Gastroesophageal sphincter (tissue), 4 donors: Measurements from ENCODE around the gene OGDH. TPM values are rescaled to one million over a fixed set of nuclear protein-coding genes. Genes with fewer than 3 reads are reported as not detected.
A peak's percentile ranks its signal among the peaks of the same experiment; 100 is the strongest.
"Not testable (repeated sequence)": the region's sequence is repeated elsewhere in the genome, so short reads cannot be mapped to it uniquely, and the experiment has no call there.

Experiments
- ATAC-seq: fragments of 150-250 bp; one replicate; pipeline ENCODE4 v1.9.1; 2016; ENCODE audit warnings: mild to moderate bottlenecking, moderate library complexity
- H3K27ac ChIP-seq, 4 donors: fragments of 200-600 bp; sonication (generic) in 3 of 4; 1 replicate in 3 of 4; 2 replicates in 1 of 4; pipeline ENCODE4 v1.5.1; 2016 to 2019
- H3K27me3 ChIP-seq: fragments of 200-600 bp; sonication (generic); one replicate; pipeline ENCODE4 v1.5.1; 2019
- H3K36me3 ChIP-seq, 2 donors: fragments of 200-600 bp; sonication (generic); one replicate each; pipeline ENCODE4 v1.5.1; 2019; ENCODE audit warnings: control low read depth in 1 of 2
- H3K4me1 ChIP-seq, 3 donors: fragments of 200-600 bp; sonication (generic); 1 replicate in 2 of 3; 2 replicates in 1 of 3; pipeline ENCODE4 v1.5.1; 2016 to 2019; ENCODE audit warnings: control low read depth in 2 of 3
- H3K4me3 ChIP-seq, 2 donors: fragments of 200-600 bp; sonication (generic); one replicate each; pipeline ENCODE4 v1.5.1; 2019; ENCODE audit warnings: mild to moderate bottlenecking in 1 of 2, moderate library complexity in 1 of 2
- H3K9me3 ChIP-seq, 3 donors: fragments of 200-600 bp; sonication (generic); one replicate each; pipeline ENCODE4 v1.5.1; 2017 to 2019; ENCODE audit warnings: control low read depth in 2 of 3
- EP300 ChIP-seq: sonication (generic); formaldehyde crosslinking; IDR thresholded peaks from one replicate; pipeline ENCODE4 v1.6.1; 2017; ENCODE audit warnings: antibody characterized with exemption, mild to moderate bottlenecking
- POLR2A ChIP-seq, 2 donors: fragments of 450-650 bp; IDR thresholded peaks; one replicate each; pipeline ENCODE4 v1.6.1; 2017; ENCODE audit warnings: antibody characterized with exemption in 2 of 2, mild to moderate bottlenecking in 2 of 2, moderate library complexity in 1 of 2
- POLR2AphosphoS5 ChIP-seq: sonication (generic); formaldehyde crosslinking; IDR thresholded peaks from one replicate; pipeline ENCODE4 v1.6.1; 2017; ENCODE audit warnings: antibody characterized with exemption
- whole genome bisulfite sequencing, 2 donors: methylation state at CpG; one replicate each; pipeline ENCODE4 v1.1.5; 2018; ENCODE audit warnings: low coverage in 1 of 2; 5-methylcytosine and 5-hydroxymethylcytosine counted together
- total RNA-seq, 4 donors: library from RNA; depleted of rRNA; stranded (reverse); fragments of >200 nt; gene quantifications; one replicate each; pipeline ENCODE4 v1.1.0, GENCODE V29; 2016
- TF ChIP-seq, protein P1 (sequence below), 4 experiments: fragments of 200-600 bp in 2 of 4; fragments of 450-650 bp in 2 of 4; sonication (generic) in 1 of 4; IDR thresholded peaks; one replicate each; pipeline ENCODE4 v1.5.1; 2017 to 2019; ENCODE audit warnings: antibody characterized with exemption in 4 of 4, mild to moderate bottlenecking in 2 of 4, moderate library complexity in 2 of 4

Gene OGDH
- total RNA-seq, 4 donors from 2014 or later, result 112 to 222 (median 137) TPM

DNA sequence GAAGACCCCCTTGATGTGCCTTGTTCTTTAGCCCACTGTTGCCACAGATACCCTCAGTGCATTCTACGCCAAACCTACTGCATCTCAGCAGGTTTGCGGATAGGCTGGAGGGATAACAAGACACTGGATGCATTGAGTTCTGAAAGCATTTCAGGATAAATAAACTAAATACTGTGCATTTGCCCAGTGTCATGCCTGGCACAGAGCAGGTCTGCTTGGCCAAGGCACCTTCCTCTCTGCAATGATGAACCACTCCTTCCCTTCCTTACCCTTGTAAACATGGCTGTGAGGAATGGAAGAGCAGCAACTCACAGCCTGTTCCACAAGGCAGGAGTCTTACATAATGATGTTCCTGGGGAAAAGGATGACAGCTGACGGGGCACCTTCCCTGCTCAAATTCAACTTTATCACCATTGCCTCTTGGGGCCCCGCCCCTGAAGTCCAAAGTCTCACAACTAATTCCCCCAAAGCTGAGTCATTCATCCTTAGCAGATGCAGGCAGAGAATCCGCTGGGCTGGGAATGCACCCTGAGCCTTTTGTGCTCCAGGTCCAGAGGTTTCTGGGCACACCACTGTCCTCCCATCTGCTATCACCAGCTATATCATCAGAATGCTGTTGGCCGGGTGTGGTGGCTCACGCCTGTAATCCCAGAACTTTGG, 44.3 kb upstream of the OGDH start:
- ATAC-seq, result no peak
- H3K36me3 ChIP-seq, result peaks cover 0 to 43% of the 10 kb centered on the region in 2 donors
- no peaks in the 10 kb centered on the region for H3K27me3 ChIP-seq
- H3K27ac ChIP-seq, result no peak overlapping the region
- TF ChIP-seq, protein P1, sequence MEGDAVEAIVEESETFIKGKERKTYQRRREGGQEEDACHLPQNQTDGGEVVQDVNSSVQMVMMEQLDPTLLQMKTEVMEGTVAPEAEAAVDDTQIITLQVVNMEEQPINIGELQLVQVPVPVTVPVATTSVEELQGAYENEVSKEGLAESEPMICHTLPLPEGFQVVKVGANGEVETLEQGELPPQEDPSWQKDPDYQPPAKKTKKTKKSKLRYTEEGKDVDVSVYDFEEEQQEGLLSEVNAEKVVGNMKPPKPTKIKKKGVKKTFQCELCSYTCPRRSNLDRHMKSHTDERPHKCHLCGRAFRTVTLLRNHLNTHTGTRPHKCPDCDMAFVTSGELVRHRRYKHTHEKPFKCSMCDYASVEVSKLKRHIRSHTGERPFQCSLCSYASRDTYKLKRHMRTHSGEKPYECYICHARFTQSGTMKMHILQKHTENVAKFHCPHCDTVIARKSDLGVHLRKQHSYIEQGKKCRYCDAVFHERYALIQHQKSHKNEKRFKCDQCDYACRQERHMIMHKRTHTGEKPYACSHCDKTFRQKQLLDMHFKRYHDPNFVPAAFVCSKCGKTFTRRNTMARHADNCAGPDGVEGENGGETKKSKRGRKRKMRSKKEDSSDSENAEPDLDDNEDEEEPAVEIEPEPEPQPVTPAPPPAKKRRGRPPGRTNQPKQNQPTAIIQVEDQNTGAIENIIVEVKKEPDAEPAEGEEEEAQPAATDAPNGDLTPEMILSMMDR (IDR thresholded peaks at IDR 0.05), result no peak
- no peak for TF ChIP-seq EP300
- no peak for TF ChIP-seq POLR2AphosphoS5
- TF ChIP-seq POLR2A (IDR thresholded peaks at IDR 0.05), result no peak
- H3K4me1 ChIP-seq, result peaks cover 0 to 9% (median 3%) of the 10 kb centered on the region in 3 donors
- H3K9me3 ChIP-seq, result no peaks in the 10 kb centered on the region
- 76 to 100% methylated on average over 2 to 3 of the region's 7 CpGs for WGBS, 2 donors
- no peak overlapping the region for H3K4me3 ChIP-seq

DNA sequence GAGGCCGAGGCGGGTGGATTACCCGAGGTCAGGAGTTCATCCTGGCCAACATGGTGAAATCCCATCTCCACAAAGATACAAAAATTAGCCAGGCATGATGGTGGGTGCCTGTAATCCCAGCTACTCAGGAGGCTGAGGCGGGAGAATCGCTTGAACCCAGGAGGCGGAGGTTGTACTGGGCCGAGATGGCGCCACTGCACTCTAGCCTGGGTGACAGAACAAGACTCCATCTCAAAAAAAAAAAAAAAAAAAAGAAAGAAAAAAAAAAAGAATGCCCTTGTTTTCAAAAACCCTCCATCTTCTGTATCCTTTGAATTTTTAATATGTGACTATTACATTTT, 43.8 kb upstream of the OGDH start:
- H3K36me3 ChIP-seq, result peaks cover 0 to 48% of the 10 kb centered on the region in 2 donors
- H3K4me3 ChIP-seq, H3K9me3 ChIP-seq, H3K4me1 ChIP-seq, ATAC-seq, H3K27me3 ChIP-seq, H3K27ac ChIP-seq: not testable (repeated sequence)
- WGBS, 2 donors, result 100% methylated on average over 5 of the region's 8 CpGs; no CpG with 5 or more reads in 1 of the 2 donors

DNA sequence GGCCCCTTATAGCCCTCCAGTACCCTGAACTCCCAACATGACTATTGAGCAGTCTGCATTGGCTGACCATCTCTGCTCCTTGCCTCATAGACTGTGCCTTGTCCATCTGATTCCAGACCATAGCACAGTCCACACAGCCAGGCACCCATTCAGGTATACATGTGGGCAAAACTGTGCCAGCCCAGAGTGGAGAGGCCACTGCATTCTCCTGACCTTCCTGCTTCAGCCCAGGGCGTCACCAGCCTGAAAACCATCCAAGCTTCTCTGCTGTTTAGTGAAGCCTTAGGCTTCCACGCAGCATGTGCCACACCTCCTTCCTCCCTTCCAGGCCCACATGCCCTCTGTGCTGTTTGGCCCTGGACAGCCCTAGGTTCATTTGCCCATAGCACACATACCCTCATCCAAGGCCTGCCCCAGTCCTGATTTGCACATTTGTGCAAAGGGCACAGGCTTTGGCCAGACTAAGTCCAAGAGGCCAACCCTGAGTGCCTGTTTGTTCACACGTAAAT, 43.2 kb upstream of the OGDH start:
- no peaks in the 10 kb centered on the region for H3K27me3 ChIP-seq
- no peak overlapping the region for H3K4me3 ChIP-seq
- no peak for ATAC-seq
- no peak for TF ChIP-seq EP300
- peak; percentile 19 for TF ChIP-seq POLR2AphosphoS5
- WGBS, 2 donors, result 50 to 65% methylated on average over 2 of the region's 3 CpGs
- H3K4me1 ChIP-seq, result peaks cover 0 to 9% (median 3%) of the 10 kb centered on the region in 3 donors
- no peak overlapping the region for H3K27ac ChIP-seq
- peaks cover 0 to 54% of the 10 kb centered on the region in 2 donors for H3K36me3 ChIP-seq
- no peaks in the 10 kb centered on the region for H3K9me3 ChIP-seq

- H3K27ac ChIP-seq, result no peak overlapping the region
- ATAC-seq, result no peak
- H3K36me3 ChIP-seq, result peaks cover 0 to 68% of the 10 kb centered on the region in 2 donors
- no peak overlapping the region for H3K4me3 ChIP-seq
- peaks cover 0 to 9% (median 3%) of the 10 kb centered on the region in 3 donors for H3K4me1 ChIP-seq
- no peaks in the 10 kb centered on the region for H3K9me3 ChIP-seq
- WGBS, 2 donors, result 55 to 79% methylated on average over 2 of the region's 2 CpGs
- H3K27me3 ChIP-seq, result no peaks in the 10 kb centered on the region
- TF ChIP-seq POLR2A (IDR thresholded peaks at IDR 0.05) (no peak), POLR2AphosphoS5 (no peak), EP300 (no peak)
- TF ChIP-seq, protein P1 (IDR thresholded peaks at IDR 0.05), result no peak
Observed at GRCh38 chr7:44564606-44565005, 41.8 kb upstream of the OGDH start.

GRCh38 chr7:44565097-44565794, 41.2 kb upstream of the OGDH start:
- Histone ChIP-seq H3K36me3 (peaks cover 0 to 74% of the 10 kb centered on the region in 2 donors), H3K27ac (peak overlapping the region in 3 of 4 donors; percentile 0 to 16 (median 14)), H3K4me1 (peaks cover 0 to 9% (median 3%) of the 10 kb centered on the region in 3 donors), H3K9me3 (no peaks in the 10 kb centered on the region), H3K4me3 (no peak overlapping the region), H3K27me3 (no peaks in the 10 kb centered on the region)
- TF ChIP-seq POLR2AphosphoS5 (no peak), EP300 (no peak), POLR2A (IDR thresholded peaks at IDR 0.05) (no peak)
- TF ChIP-seq, protein P1 (IDR thresholded peaks at IDR 0.05), result peak in 3 of 4 experiments; percentile 92 to 99 (median 95)
- peak; percentile 82 for ATAC-seq
- WGBS, 2 donors, result 0% methylated on average over 2 of the region's 13 CpGs; no CpG with 5 or more reads in 1 of the 2 donors
